ENCODE results near the gene C10orf105. TPM values are rescaled to one million over a fixed set of nuclear protein-coding genes. Genes with fewer than 3 reads are reported as not detected.

The C10orf105 gene
- total RNA-seq, 3 donors from 2014 or later = 0.10 TPM; not detected in 2

- peaks cover 45% of the 10 kb centered on the region for H3K4me1 ChIP-seq (ENCODE audit: low read depth)
- DNase-seq (no peak), ATAC-seq (no peak)
- intact Hi-C loops (cut with DNase I, micrococcal nuclease) = loop anchor here in 1 of 2 donors (10.0 kb wide), 1 partner anchor 50 kb away; the partner anchor contains the start of gene VSIR
- no peak overlapping the region for H3K4me3 ChIP-seq
- no peak for TF ChIP-seq CTCF (IDR thresholded peaks at IDR 0.05)
- H3K36me3 ChIP-seq (ENCODE audit: low read depth) = no peaks in the 10 kb centered on the region
- H3K9me3 ChIP-seq = no peaks in the 10 kb centered on the region
Observed at GRCh38 chr10:71725249-71725648, 5.7 kb upstream of the C10orf105 start.

- Histone ChIP-seq H3K9me3 (no peaks in the 10 kb centered on the region), H3K36me3 (ENCODE audit: low read depth) (no peaks in the 10 kb centered on the region), H3K4me3 (no peak overlapping the region), H3K4me1 (ENCODE audit: low read depth) (peaks cover 41% of the 10 kb centered on the region)
- ATAC-seq (no peak), DNase-seq (no peak)
- no peak for TF ChIP-seq CTCF (IDR thresholded peaks at IDR 0.05)
- intact Hi-C loops (cut with DNase I, micrococcal nuclease) = loop anchor here in 1 of 2 donors (10.0 kb wide), 1 partner anchor 50 kb away; the partner anchor contains the start of gene VSIR
Observed at GRCh38 chr10:71724539-71724938, 5.0 kb upstream of the C10orf105 start.

- Histone ChIP-seq H3K4me1 (ENCODE audit: low read depth) (peaks cover 29% of the 10 kb centered on the region), H3K9me3 (no peaks in the 10 kb centered on the region), H3K36me3 (ENCODE audit: low read depth) (no peaks in the 10 kb centered on the region), H3K4me3 (no peak overlapping the region)
- intact Hi-C loops (cut with DNase I, micrococcal nuclease) = loop anchor here in 1 of 2 donors (10.0 kb wide), 1 partner anchor 51 kb away; the partner anchor contains the start of gene VSIR
- ATAC-seq (no peak), DNase-seq (no peak)
- no peak for TF ChIP-seq CTCF (IDR thresholded peaks at IDR 0.05)
Observed at GRCh38 chr10:71723311-71723710, 3.7 kb upstream of the C10orf105 start.

GRCh38 chr10:71722849-71723248 is 3.3 kb upstream of the C10orf105 start:
- no peak for TF ChIP-seq CTCF (IDR thresholded peaks at IDR 0.05)
- H3K36me3 ChIP-seq (ENCODE audit: low read depth) = no peaks in the 10 kb centered on the region
- no peak overlapping the region for H3K4me3 ChIP-seq
- intact Hi-C loops (cut with DNase I, micrococcal nuclease) = loop anchor here in 1 of 2 donors (10.0 kb wide), 1 partner anchor 52 kb away; the partner anchor contains the start of gene VSIR
- ATAC-seq (no peak), DNase-seq (no peak)
- no peaks in the 10 kb centered on the region for H3K9me3 ChIP-seq
- H3K4me1 ChIP-seq (ENCODE audit: low read depth) = peaks cover 24% of the 10 kb centered on the region

GRCh38 chr10:71721313-71721712 is 1.7 kb upstream of the C10orf105 start:
- no peak for TF ChIP-seq CTCF (IDR thresholded peaks at IDR 0.05)
- H3K4me1 ChIP-seq (ENCODE audit: low read depth) = peaks cover 9% of the 10 kb centered on the region
- DNase-seq = no peak
- no peaks in the 10 kb centered on the region for H3K9me3 ChIP-seq
- no peak overlapping the region for H3K4me3 ChIP-seq
- intact Hi-C loops (cut with DNase I, micrococcal nuclease) = loop anchor here in 1 of 2 donors (10.0 kb wide), 1 partner anchor 53 kb away; the partner anchor contains the start of gene VSIR
- ATAC-seq = no peak
- H3K36me3 ChIP-seq (ENCODE audit: low read depth) = no peaks in the 10 kb centered on the region
